GM12878 (cell line): ENCODE data around the gene COPZ2. TPM values are rescaled to one million over a fixed set of nuclear protein-coding genes. Genes with fewer than 3 reads are reported as not detected.
A peak's percentile ranks its signal among the peaks of the same experiment; 100 is the strongest.

Experiments used
- ATAC-seq: fragments of 200-7000 bp; cut with Tn5 transposase; 3 replicates; pipeline ENCODE4 v1.9.1; 2020; ENCODE audit warnings: mild to moderate bottlenecking, moderate library complexity
- BruUV-seq: library from RNA; stranded (reverse); fragments of 400-500 nt; replicated peaks from 2 replicates; lab custom pipeline; 2021; lab: Mats Ljungman, UMichigan
- CTCF ChIA-PET: fragments of 300-600 bp; sonication (Branson Sonifier 250); formaldehyde crosslinking; extraction: SDS; loops from one replicate; lab custom pipeline; 2021; ENCODE audit warnings: inconsistent platforms; lab: Yijun Ruan, JAX
- POLR2A ChIA-PET: fragments of 350-600 bp; formaldehyde crosslinking; extraction: SDS; loops from one replicate; lab custom pipeline; 2021; ENCODE audit warnings: inconsistent platforms; lab: Charles Lee
- RAD21 ChIA-PET: fragments of 300-600 bp; sonication (Branson Sonifier 250); formaldehyde crosslinking; loops from one replicate; lab custom pipeline; 2023; ENCODE audit warnings: antibody characterized with exemption; ENCODE audit not compliant: unreplicated experiment; lab: Charles Lee
- SMC1A ChIA-PET: fragments of 300-600 bp; sonication (Branson Sonifier 250); formaldehyde crosslinking; loops from one replicate; lab custom pipeline; 2023; ENCODE audit not compliant: unreplicated experiment, uncharacterized antibody; lab: Charles Lee
- DNase-seq: peaks from one replicate; pipeline ENCODE4 v3.0.0-alpha.2; 2011; ENCODE audit warnings: low read depth, low spot score
- FAIRE-seq: peaks from 3 replicates; lab custom pipeline; 2011; peaks lifted over from hg19 to GRCh38; lab: Jason Lieb, UNC
- H2AFZ ChIP-seq: 2 replicates; pipeline ENCODE4 v1.6.0; 2011; ENCODE audit warnings: low read depth, low read length, control low read depth; ENCODE audit not compliant: control insufficient read depth
- H3K27ac ChIP-seq: 2 replicates; pipeline ENCODE4 v1.5.1; 2011; ENCODE audit warnings: control low read depth; ENCODE audit not compliant: control insufficient read depth, insufficient read depth
- H3K27me3 ChIP-seq, 2 experiments: replicated peaks in 1 of 2; 2 replicates each; pipeline versions ENCODE4 v1.6.0 to v1.6.1; 2011; ENCODE audit warnings: low read length in 1 of 2; ENCODE audit not compliant: control insufficient read depth in 2 of 2, insufficient read depth in 2 of 2
- H3K36me3 ChIP-seq, 2 experiments: 2 replicates each; pipeline ENCODE4 v1.5.1; 2011; ENCODE audit warnings: low read length in 1 of 2; ENCODE audit not compliant: control insufficient read depth in 2 of 2, insufficient read depth in 2 of 2
- H3K4me1 ChIP-seq: 2 replicates; pipeline ENCODE4 v1.6.1; 2011; ENCODE audit warnings: mild to moderate bottlenecking, low read length, moderate library complexity, mixed read lengths; ENCODE audit not compliant: control insufficient read depth, insufficient read depth
- H3K4me2 ChIP-seq: 2 replicates; pipeline ENCODE4 v1.6.0; 2011; ENCODE audit warnings: control low read depth; ENCODE audit not compliant: control insufficient read depth, insufficient read depth
- H3K4me3 ChIP-seq: fragments of 200-600 bp; sonication (generic); 2 replicates; pipeline ENCODE4 v1.5.1; 2016
- H3K79me2 ChIP-seq: 2 replicates; pipeline ENCODE4 v1.6.0; 2011; ENCODE audit warnings: low read length; ENCODE audit not compliant: control insufficient read depth, insufficient read depth
- H3K9ac ChIP-seq: 2 replicates; pipeline ENCODE4 v1.8.0; 2011; ENCODE audit warnings: low read length, control low read depth, mixed read lengths; ENCODE audit not compliant: control insufficient read depth, insufficient read depth
- H3K9me3 ChIP-seq: replicated peaks from 3 replicates; pipeline ENCODE4 v1.5.1; 2011; ENCODE audit warnings: mild to moderate bottlenecking, low read length; ENCODE audit not compliant: control insufficient read depth, insufficient read depth
- H4K20me1 ChIP-seq: 2 replicates; pipeline ENCODE4 v1.6.0; 2011; ENCODE audit not compliant: control insufficient read depth, insufficient read depth
- HDAC2 ChIP-seq: fragments of 200-600 bp; sonication (generic); IDR thresholded peaks from 2 replicates; pipeline ENCODE4 v1.6.1; 2017
- MYB ChIP-seq: fragments of 150-350 bp; IDR thresholded peaks from 2 replicates; pipeline ENCODE4 v1.6.1; 2014; ENCODE audit warnings: mild to moderate bottlenecking, low read depth, low read length, borderline replicate concordance
- NFYA ChIP-seq: IDR thresholded peaks from 2 replicates; pipeline ENCODE4 v1.6.1; 2011; ENCODE audit warnings: low read depth, mild to moderate bottlenecking, low read length, improper control_type of control experiment, borderline replicate concordance
- POLR2A ChIP-seq: IDR thresholded peaks from 2 replicates; pipeline ENCODE4 v1.6.1; 2011; ENCODE audit warnings: low read depth, mild to moderate bottlenecking, low read length
- YY1 ChIP-seq: IDR thresholded peaks from 2 replicates; pipeline ENCODE4 v1.6.1; 2011; ENCODE audit warnings: low read depth, mild to moderate bottlenecking, low read length
- WGBS: methylation state at CpG from one replicate; pipeline ENCODE4 v1.1.6; 2016; ENCODE audit warnings: low lambda C conversion rate; ENCODE audit not compliant: insufficient replicate concordance, insufficient coverage; ENCODE audit errors: missing lambda C conversion rate; 5-methylcytosine and 5-hydroxymethylcytosine counted together
- in situ Hi-C: fragments of 300-500 bp; cut with MboI; formaldehyde crosslinking; loops from 9 replicates; pipeline ENCODE4 v1.14.3; 2018; ENCODE audit warnings: mixed read lengths
- intact Hi-C: fragments of 100-400 bp; cut with micrococcal nuclease; formaldehyde crosslinking; loops from one replicate; pipeline ENCODE4 v1.14.2; 2022; ENCODE audit not compliant: unreplicated experiment
- polyA plus RNA-seq, 11 experiments: library from polyadenylated mRNA; depleted of rRNA in 4 of 11; unstranded in 6 of 11; stranded (reverse) in 5 of 11; fragments of >200 nt; fragmentation: Nextera tagmentation in 4 of 11; fragmentation: Illumina TruSeq in 1 of 11; extraction: Ambion mirVana in 4 of 11; extraction: Trizol in 1 of 11; gene quantifications; 1 replicate in 1 of 11; 2 replicates in 10 of 11; pipeline versions ENCODE4 v1.2.1 to v1.2.3, GENCODE V29; 2011 to 2016; ENCODE audit warnings: inconsistent platforms in 2 of 11, missing spikeins in 2 of 11, low read depth in 1 of 11
- total RNA-seq, 4 experiments: library from RNA; depleted of rRNA in 3 of 4; stranded (reverse); fragments of >200 nt in 3 of 4; fragmentation: Illumina TruSeq in 1 of 4; extraction: Trizol in 1 of 4; gene quantifications; 2 replicates each; pipeline versions ENCODE4 v1.2.1 to v1.2.3, GENCODE V29; 2013 to 2021

The COPZ2 gene
- total and polyA plus RNA-seq, 10 of the 15 experiments (the other 5 are each of a cell fraction or from before 2014, with no cell fraction given) = 0.20 to 4.3 (median 2.6) TPM

GRCh38 chr17:48056246-48056745 is 18.7 kb upstream of the COPZ2 start:
- H3K9me3 ChIP-seq = no peaks in the 10 kb centered on the region
- no peaks in the 10 kb centered on the region for H3K27me3 ChIP-seq
- DNase-seq (no peak), FAIRE-seq (no peak), ATAC-seq (no peak)
- 0 out of 2 replicates have a peak, but pooled peaks have one; percentile 2 for TF ChIP-seq POLR2A
- TF ChIP-seq HDAC2 = no peak
- TF ChIP-seq NFYA = no peak
- no peak for TF ChIP-seq MYB
- no peak for TF ChIP-seq YY1
- RAD21 ChIA-PET = interaction anchor here (0.8 to 5.7 kb wide), 5 partner anchors 12 to 56 kb away, joined by 3 to 32 read pairs (median 3); no protein-coding TSS in a partner anchor
- SMC1A ChIA-PET = interaction anchor here (0.8 to 3.9 kb wide), 10 partner anchors 9 to 86 kb away, joined by 3 to 15 read pairs (median 4); no protein-coding TSS in a partner anchor
- H3K27ac ChIP-seq = peak overlapping the region; percentile 68
- peak overlapping the region; percentile 91 for H3K4me2 ChIP-seq
- no peak overlapping the region for H2AFZ ChIP-seq
- peak overlapping the region; percentile 64 for H3K4me3 ChIP-seq
- WGBS = 93% methylated on average over 10 of the region's 10 CpGs
- in situ Hi-C loops (no loop called here), intact Hi-C loops (no loop called here)
- CTCF ChIA-PET = interaction anchor here (0.8 to 7.2 kb wide), 8 partner anchors 10 to 55 kb away, joined by 3 to 43 read pairs (median 11); no protein-coding TSS in a partner anchor
- POLR2A ChIA-PET = interaction anchor here (0.5 to 3.3 kb wide), 8 partner anchors 10 to 56 kb away, joined by 3 to 18 read pairs (median 6); partner anchors contain the start of gene SNX11
- peak overlapping the region; percentile 66 for H3K9ac ChIP-seq
- peaks cover 24% of the 10 kb centered on the region for H3K4me1 ChIP-seq
- H3K79me2 ChIP-seq = peaks cover 68% of the 10 kb centered on the region
- peaks cover 5% of the 10 kb centered on the region; the same call in 1 of the 2 replicates for H4K20me1 ChIP-seq
- H3K36me3 ChIP-seq = peaks cover 44 to 48% of the 10 kb centered on the region in 2 experiments
- no TSS peak for BruUV-seq
